B cell (primary cell): ENCODE results near the gene UNC13C. TPM values are rescaled to one million over a fixed set of nuclear protein-coding genes. Genes with fewer than 3 reads are reported as not detected.
"Not testable (repeated sequence)": the region's sequence is repeated elsewhere in the genome, so short reads cannot be mapped to it uniquely, and the experiment has no call there.

Source experiments
- ATAC-seq: fragments of 200-7000 bp; cut with Tn5 transposase; one replicate; pipeline ENCODE4 v1.10.0; 2021; ENCODE audit warnings: low read depth, mild to moderate bottlenecking, moderate number of reproducible peaks, moderate library complexity
- CTCF ChIA-PET: fragments of 350-600 bp; sonication (Branson Sonifier 250); formaldehyde crosslinking; loops from one replicate; lab custom pipeline; 2021; ENCODE audit warnings: antibody characterized with exemption, inconsistent platforms; lab: Charles Lee
- POLR2A ChIA-PET: fragments of 350-600 bp; sonication (Branson Sonifier 250); formaldehyde crosslinking; loops from one replicate; lab custom pipeline; 2021; ENCODE audit warnings: antibody characterized with exemption; lab: Charles Lee
- DNase-seq: peaks from one replicate; pipeline ENCODE4 v3.0.0; 2013
- H2AFZ ChIP-seq: 2 replicates; pipeline ENCODE4 v1.6.1; 2012; ENCODE audit warnings: mild to moderate bottlenecking, low read depth, low read length; ENCODE audit not compliant: insufficient read depth, poor library complexity, severe bottlenecking
- H3K27ac ChIP-seq, 2 donors: 1 replicate in 1 of 2; 2 replicates in 1 of 2; pipeline ENCODE4 v1.5.1; 2012 to 2013; ENCODE audit warnings: low read length in 2 of 2, mild to moderate bottlenecking in 2 of 2, moderate library complexity in 1 of 2
- H3K27me3 ChIP-seq, 4 experiments: fragments of 200-600 bp in 1 of 4; sonication (generic) in 1 of 4; replicated peaks in 1 of 4; 1 replicate in 2 of 4; 2 replicates in 2 of 4; pipeline versions ENCODE4 v1.6.1 to v1.7.0; 2013 to 2016; ENCODE audit warnings: low read length in 3 of 4, mild to moderate bottlenecking in 2 of 4, mixed read lengths in 1 of 4, moderate library complexity in 1 of 4; ENCODE audit not compliant: insufficient read depth in 4 of 4, control insufficient read depth in 3 of 4; ENCODE audit errors: control extremely low read depth in 1 of 4
- H3K36me3 ChIP-seq, 2 experiments: replicated peaks in 1 of 2; 1 replicate in 1 of 2; 2 replicates in 1 of 2; pipeline versions ENCODE4 v1.6.1 to v1.7.1; 2013; ENCODE audit warnings: low read length in 1 of 2; ENCODE audit not compliant: insufficient read depth in 2 of 2, control insufficient read depth in 1 of 2; ENCODE audit errors: control extremely low read depth in 1 of 2, extremely low read depth in 1 of 2
- H3K4me1 ChIP-seq, 2 donors: fragments of 200-600 bp in 1 of 2; sonication (generic) in 1 of 2; 1 replicate in 1 of 2; 2 replicates in 1 of 2; pipeline versions ENCODE4 v1.5.1 to v1.6.1; 2013 to 2017; ENCODE audit warnings: low read length in 2 of 2; ENCODE audit not compliant: control insufficient read depth in 2 of 2, insufficient read depth in 2 of 2
- H3K4me2 ChIP-seq: replicated peaks from 2 replicates; pipeline ENCODE3; 2012; ENCODE audit warnings: mild to moderate bottlenecking, low read depth, low read length; ENCODE audit not compliant: poor library complexity, severe bottlenecking
- H3K4me3 ChIP-seq, 5 experiments: fragments of 200-600 bp in 1 of 5; sonication (generic) in 1 of 5; 1 replicate in 3 of 5; 2 replicates in 2 of 5; pipeline versions ENCODE4 v1.5.1 to v1.7.0; 2011 to 2016; ENCODE audit warnings: low read length in 4 of 5, mild to moderate bottlenecking in 4 of 5, low read depth in 2 of 5, control low read depth in 1 of 5, moderate library complexity in 1 of 5; ENCODE audit not compliant: insufficient read depth in 1 of 5; ENCODE audit errors: control extremely low read depth in 1 of 5, extremely low read depth in 1 of 5
- H3K79me2 ChIP-seq: fragments of 200-600 bp; sonication (generic); one replicate; pipeline ENCODE4 v1.6.0; 2016; ENCODE audit warnings: low read length; ENCODE audit not compliant: control insufficient read depth, insufficient read depth
- H3K9ac ChIP-seq: fragments of 200-600 bp; sonication (generic); 2 replicates; pipeline ENCODE4 v1.6.1; 2017; ENCODE audit warnings: mild to moderate bottlenecking, low read length, moderate library complexity
- H3K9me3 ChIP-seq, 3 donors: one replicate each; pipeline versions ENCODE4 v1.6.1 to v1.7.1; 2013; ENCODE audit warnings: low read length in 2 of 3; ENCODE audit not compliant: control insufficient read depth in 2 of 3, insufficient read depth in 1 of 3; ENCODE audit errors: control extremely low read depth in 1 of 3
- H4K20me1 ChIP-seq: 2 replicates; pipeline ENCODE4 v1.6.0; 2012; ENCODE audit warnings: mild to moderate bottlenecking, low read length; ENCODE audit not compliant: insufficient read depth, control insufficient read depth, poor library complexity, severe bottlenecking
- H3K27ac Mint-ChIP-seq: one replicate; pipeline ENCODE4 v1.8.0; 2021; ENCODE audit warnings: mixed read lengths
- H3K27me3 Mint-ChIP-seq: one replicate; pipeline ENCODE4 v1.8.0; 2021; ENCODE audit warnings: mixed read lengths
- H3K4me1 Mint-ChIP-seq: one replicate; pipeline ENCODE4 v1.8.0; 2021; ENCODE audit warnings: mixed read lengths
- H3K4me3 Mint-ChIP-seq: one replicate; pipeline ENCODE4 v1.8.0; 2021; ENCODE audit warnings: mixed read lengths
- H3K9me3 Mint-ChIP-seq: one replicate; pipeline ENCODE4 v1.8.0; 2022; ENCODE audit warnings: mixed read lengths; ENCODE audit not compliant: insufficient read depth
- CTCF ChIP-seq: fragments of 200-600 bp; IDR thresholded peaks from one replicate; pipeline ENCODE4 v1.8.0; 2022; ENCODE audit warnings: antibody characterized with exemption, mild to moderate bottlenecking
- EZH2 ChIP-seq: IDR thresholded peaks from 2 replicates; pipeline ENCODE4 v1.6.1; 2012; ENCODE audit warnings: borderline replicate concordance, low read depth, mild to moderate bottlenecking, moderate library complexity, low read length; ENCODE audit not compliant: insufficient read depth, poor library complexity, severe bottlenecking
- WGBS: methylation state at CpG from one replicate; pipeline ENCODE4 v1.1.5; 2013; ENCODE audit warnings: missing lambda C conversion rate; ENCODE audit not compliant: insufficient coverage; 5-methylcytosine and 5-hydroxymethylcytosine counted together
- intact Hi-C: fragments of 100-400 bp; cut with micrococcal nuclease; formaldehyde crosslinking; loops from one replicate; pipeline ENCODE4 v1.10.0; 2022
- polyA minus RNA-seq: library from RNA; depleted of rRNA, polyadenylated mRNA; stranded (reverse); fragments of >200 nt; gene quantifications from 2 replicates; pipeline ENCODE4 v1.2.3, GENCODE V29; 2012
- polyA plus RNA-seq: library from polyadenylated mRNA; depleted of rRNA; stranded (reverse); fragments of >200 nt; gene quantifications from 2 replicates; pipeline ENCODE4 v1.2.3, GENCODE V29; 2012
- total RNA-seq, 2 donors: library from RNA; stranded (reverse); fragments of 120-200 nt in 1 of 2; gene quantifications; 1 replicate in 1 of 2; 2 replicates in 1 of 2; pipeline versions ENCODE4 v1.2.3 to v1.2.4, GENCODE V29; 2013 to 2022

UNC13C gene
- total RNA-seq (not detected in 2 replicates), polyA plus RNA-seq (not detected in 2 replicates), polyA minus RNA-seq (not detected in 2 replicates)
- 0.28 TPM for total RNA-seq (2013)

DNA sequence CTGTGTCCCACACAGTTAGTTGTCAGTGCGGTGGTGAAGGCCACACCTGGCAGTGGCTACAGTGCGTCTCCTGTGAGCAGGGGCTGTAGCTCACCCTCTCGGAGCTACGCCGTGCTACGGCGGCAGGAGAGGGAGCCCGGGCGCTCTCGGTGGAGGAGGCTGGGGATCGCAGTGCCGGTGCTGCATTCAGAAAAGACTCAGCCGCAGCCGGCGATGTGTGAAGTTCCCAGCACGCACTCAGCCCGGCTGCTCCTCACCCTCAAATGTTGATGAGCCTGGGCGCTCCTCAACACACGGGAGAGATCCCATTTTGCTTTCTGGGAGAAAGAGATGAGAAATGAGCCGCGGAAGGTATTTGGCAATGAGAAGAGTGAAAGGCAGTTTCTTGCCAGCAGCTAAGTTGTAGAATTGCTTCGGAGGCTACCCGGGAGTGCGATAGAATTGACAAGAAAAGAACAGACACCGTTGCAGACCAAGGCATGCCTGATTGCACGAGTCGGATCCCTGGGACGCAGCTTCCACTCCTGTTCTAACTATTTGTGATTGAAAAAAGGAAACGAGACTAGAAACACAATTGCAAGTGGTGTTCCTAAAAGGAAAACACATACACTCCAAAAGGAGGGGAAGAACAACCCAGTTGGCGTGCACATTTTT, at the start of gene UNC13C:
UNC13C (plus strand) TSS at position 189 of the 654 bp plus-strand sequence. CDS start 34,463 bp downstream, outside the sequence.
- Histone ChIP-seq H3K9ac (no peak within 1 kb of the TSS), H4K20me1 (no peaks in the 10 kb centered on the region), H3K4me2 (no peak within 1 kb of the TSS), H3K27ac (no peak within 1 kb of the TSS), H3K79me2 (no peaks in the 10 kb centered on the region), H3K27me3 (peaks cover 0 to 9% (median 2%) of the 10 kb centered on the region in 4 experiments), H2AFZ (no peak within 1 kb of the TSS), H3K4me3 (no peak within 1 kb of the TSS), H3K9me3 (peaks cover 0 to 4% (median 0%) of the 10 kb centered on the region in 3 donors), H3K4me1 (no peaks in the 10 kb centered on the region), H3K36me3 (no peaks in the 10 kb centered on the region)
- Mint-ChIP-seq H3K27me3 (peaks cover 13% of the 10 kb centered on the region), H3K4me3 (no peak within 1 kb of the TSS), H3K9me3 (no peaks in the 10 kb centered on the region), H3K27ac (no peak within 1 kb of the TSS), H3K4me1 (no peaks in the 10 kb centered on the region)
- ChIA-PET POLR2A (no interaction called here), CTCF (no interaction called here)
- DNase-seq (no peak), ATAC-seq (no peak)
- WGBS = 10% methylated on average over 25 of the region's 30 CpGs
- TF ChIP-seq CTCF (no peak), EZH2 (no peak)
- intact Hi-C loops = no loop called here

GRCh38 chr15:53936137-53936536, 42.1 kb upstream of the UNC13C start:
- no peak overlapping the region for H3K4me3 ChIP-seq
- DNase-seq (no peak), ATAC-seq (no peak)
- Mint-ChIP-seq H3K27ac (no peak overlapping the region), H3K4me1 (no peaks in the 10 kb centered on the region), H3K4me3 (no peak overlapping the region), H3K27me3 (no peaks in the 10 kb centered on the region), H3K9me3 (peaks cover 21% of the 10 kb centered on the region)
- no peak overlapping the region for H3K27ac ChIP-seq
- no peaks in the 10 kb centered on the region for H3K79me2 ChIP-seq
- TF ChIP-seq CTCF (no peak), EZH2 (no peak)
- intact Hi-C loops = no loop called here
- peaks cover 1 to 18% (median 4%) of the 10 kb centered on the region in 3 donors for H3K9me3 ChIP-seq
- POLR2A ChIA-PET = no interaction called here
- no peaks in the 10 kb centered on the region for H3K4me1 ChIP-seq
- no peaks in the 10 kb centered on the region for H3K27me3 ChIP-seq
- H2AFZ ChIP-seq = no peak overlapping the region
- H4K20me1 ChIP-seq = no peaks in the 10 kb centered on the region
- H3K4me2 ChIP-seq = no peak overlapping the region
- H3K36me3 ChIP-seq = no peaks in the 10 kb centered on the region
- CTCF ChIA-PET = no interaction called here
- H3K9ac ChIP-seq = no peak overlapping the region

DNA sequence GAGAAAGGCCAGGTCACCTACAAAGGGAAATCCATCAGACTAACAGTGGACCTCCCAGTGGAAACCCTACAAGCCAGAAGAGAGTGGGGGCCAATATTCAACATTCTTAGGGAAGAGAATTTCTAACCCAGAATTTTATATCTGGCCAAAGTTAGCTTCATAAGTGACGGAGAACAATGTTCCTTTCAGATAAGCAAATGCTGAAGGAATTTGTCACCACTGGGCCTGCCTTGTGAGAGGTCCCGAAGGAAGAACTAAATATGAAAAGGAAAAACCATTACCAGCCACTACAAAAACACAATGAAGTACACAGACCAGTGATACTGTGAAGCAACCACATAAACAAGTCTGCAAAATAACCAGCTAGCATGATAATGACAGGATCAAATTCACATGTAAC, 40.6 kb upstream of the UNC13C start:
- intact Hi-C loops, H3K4me1 Mint-ChIP-seq, H3K4me3 Mint-ChIP-seq, CTCF ChIA-PET, H4K20me1 ChIP-seq, POLR2A ChIA-PET, H3K4me1 ChIP-seq, DNase-seq, H3K4me2 ChIP-seq, ATAC-seq, H2AFZ ChIP-seq, H3K27ac ChIP-seq, H3K27ac Mint-ChIP-seq, H3K9ac ChIP-seq, H3K27me3 Mint-ChIP-seq, H3K79me2 ChIP-seq, H3K27me3 ChIP-seq, H3K4me3 ChIP-seq, H3K36me3 ChIP-seq: not testable (repeated sequence)
- H3K9me3 ChIP-seq = peaks cover 1 to 18% (median 4%) of the 10 kb centered on the region in 3 donors
- WGBS = 100% methylated on average over 1 of the region's 2 CpGs
- H3K9me3 Mint-ChIP-seq = peaks cover 21% of the 10 kb centered on the region
